H1 (cell line): Measurements from ENCODE around the gene GNG12. TPM values are rescaled to one million over a fixed set of nuclear protein-coding genes. Genes with fewer than 3 reads are reported as not detected.

Experiments used
- CTCF ChIA-PET: fragments of 300-600 bp; sonication (Branson Sonifier 250); formaldehyde crosslinking; loops from one replicate; lab custom pipeline; 2021; ENCODE audit not compliant: partially characterized antibody; lab: Charles Lee
- POLR2A ChIA-PET: fragments of 300-600 bp; sonication (Branson Sonifier 250); formaldehyde crosslinking; loops from one replicate; lab custom pipeline; 2021; ENCODE audit warnings: inconsistent platforms; ENCODE audit not compliant: partially characterized antibody; lab: Charles Lee
- DNase-seq, 2 experiments: peaks; one replicate each; pipeline versions ENCODE4 v3.0.0 to v3.0.0-alpha.2; 2010 to 2022; ENCODE audit warnings: low spot score in 2 of 2, low read depth in 1 of 2, mixed read lengths in 1 of 2
- FAIRE-seq: peaks from 2 replicates; lab custom pipeline; 2011; peaks lifted over from hg19 to GRCh38; lab: Jason Lieb, UNC
- H2AFZ ChIP-seq: 2 replicates; pipeline ENCODE4 v1.8.1; 2012; ENCODE audit warnings: low read length, inconsistent platforms
- H2AK5ac ChIP-seq: 2 replicates; pipeline ENCODE4 v1.6.1; 2013; ENCODE audit warnings: low read depth, low read length
- H2BK120ac ChIP-seq: replicated peaks from 2 replicates; pipeline ENCODE3; 2013; ENCODE audit warnings: low read depth, low read length, inconsistent platforms
- H2BK12ac ChIP-seq: 2 replicates; pipeline ENCODE4 v1.6.1; 2013; ENCODE audit warnings: low read depth, low read length
- H2BK15ac ChIP-seq: 2 replicates; pipeline ENCODE4 v1.6.1; 2013; ENCODE audit warnings: low read length
- H2BK20ac ChIP-seq: 2 replicates; pipeline ENCODE4 v1.6.1; 2013; ENCODE audit warnings: low read length
- H2BK5ac ChIP-seq: 2 replicates; pipeline ENCODE4 v1.6.1; 2013; ENCODE audit warnings: low read depth, low read length
- H3K14ac ChIP-seq: 2 replicates; pipeline ENCODE4 v1.6.1; 2013; ENCODE audit warnings: inconsistent platforms; ENCODE audit not compliant: insufficient read length
- H3K18ac ChIP-seq: 2 replicates; pipeline ENCODE4 v1.6.1; 2013; ENCODE audit warnings: low read length; ENCODE audit errors: extremely low read depth
- H3K23ac ChIP-seq: 2 replicates; pipeline ENCODE4 v1.6.1; 2013; ENCODE audit warnings: inconsistent platforms; ENCODE audit not compliant: insufficient read length
- H3K23me2 ChIP-seq: 2 replicates; pipeline ENCODE4 v1.6.1; 2013; ENCODE audit warnings: low read depth, low read length
- H3K27ac ChIP-seq: 2 replicates; pipeline ENCODE4 v1.6.1; 2011; ENCODE audit warnings: low read depth, low read length, inconsistent platforms
- H3K27me3 ChIP-seq, 4 experiments: replicated peaks in 1 of 4; 1 replicate in 1 of 4; 2 replicates in 3 of 4; pipeline versions ENCODE4 v1.6.1 to v1.8.1; 2011 to 2013; ENCODE audit warnings: low read length in 3 of 4, mild to moderate bottlenecking in 3 of 4, inconsistent platforms in 2 of 4, mixed read lengths in 2 of 4, moderate library complexity in 1 of 4; ENCODE audit not compliant: control insufficient read depth in 3 of 4, insufficient read depth in 3 of 4; ENCODE audit errors: extremely low read depth in 1 of 4
- H3K36me3 ChIP-seq, 4 experiments: 2 replicates each; pipeline versions ENCODE4 v1.6.1 to v1.8.1; 2011 to 2013; ENCODE audit warnings: mild to moderate bottlenecking in 4 of 4, low read length in 3 of 4, moderate library complexity in 2 of 4, control low read depth in 1 of 4, inconsistent platforms in 1 of 4; ENCODE audit not compliant: insufficient read depth in 4 of 4, control insufficient read depth in 2 of 4
- H3K4ac ChIP-seq: replicated peaks from 2 replicates; pipeline ENCODE3; 2013; ENCODE audit warnings: low read length, low read depth, mixed read lengths, inconsistent platforms; ENCODE audit not compliant: insufficient read length
- H3K4me1 ChIP-seq, 4 experiments: replicated peaks in 1 of 4; 1 replicate in 1 of 4; 2 replicates in 3 of 4; pipeline versions ENCODE4 v1.6.1 to v1.8.1; 2011 to 2013; ENCODE audit warnings: low read length in 3 of 4, inconsistent platforms in 2 of 4, mixed read lengths in 1 of 4; ENCODE audit not compliant: insufficient read depth in 4 of 4, control insufficient read depth in 3 of 4
- H3K4me2 ChIP-seq, 2 experiments: 2 replicates each; pipeline versions ENCODE4 v1.6.1 to v1.8.1; 2011 to 2013; ENCODE audit warnings: low read depth in 2 of 2, low read length in 2 of 2, control low read depth in 1 of 2, inconsistent platforms in 1 of 2, mild to moderate bottlenecking in 1 of 2; ENCODE audit not compliant: insufficient read depth in 1 of 2
- H3K4me3 ChIP-seq, 4 experiments: fragments of 200-600, 300-600 bp in 1 of 4; sonication (generic), shearing (Covaris generic), sonication (Bioruptor Twin) in 1 of 4; 2 replicates each; pipeline versions ENCODE4 v1.5.1 to v1.8.1; 2011 to 2016; ENCODE audit warnings: low read length in 4 of 4, low read depth in 3 of 4, control low read depth in 2 of 4, inconsistent platforms in 2 of 4, mild to moderate bottlenecking in 2 of 4, mixed read lengths in 1 of 4, moderate library complexity in 1 of 4; ENCODE audit not compliant: insufficient read depth in 2 of 4; ENCODE audit errors: extremely low read depth in 1 of 4
- H3K56ac ChIP-seq: replicated peaks from 2 replicates; pipeline ENCODE3; 2013; ENCODE audit warnings: low read depth, mild to moderate bottlenecking, mixed read lengths, low read length, inconsistent platforms; ENCODE audit not compliant: insufficient read length
- H3K79me1 ChIP-seq: 2 replicates; pipeline ENCODE4 v1.6.1; 2013; ENCODE audit warnings: low read depth, low read length, control low read depth
- H3K79me2 ChIP-seq, 2 experiments: 2 replicates each; pipeline versions ENCODE4 v1.6.1 to v1.8.1; 2012 to 2013; ENCODE audit warnings: low read length in 2 of 2, mild to moderate bottlenecking in 2 of 2, inconsistent platforms in 1 of 2; ENCODE audit not compliant: insufficient read depth in 2 of 2, control insufficient read depth in 1 of 2
- H3K9ac ChIP-seq, 4 experiments: replicated peaks in 1 of 4; 1 replicate in 1 of 4; 2 replicates in 3 of 4; pipeline versions ENCODE4 v1.6.1 to v1.8.1; 2011 to 2013; ENCODE audit warnings: low read depth in 3 of 4, low read length in 3 of 4, control low read depth in 2 of 4, mild to moderate bottlenecking in 2 of 4, moderate library complexity in 2 of 4, inconsistent platforms in 1 of 4; ENCODE audit errors: extremely low read depth in 1 of 4
- H3K9me3 ChIP-seq, 2 experiments: 2 replicates each; pipeline versions ENCODE4 v1.6.1 to v1.8.1; 2012 to 2013; ENCODE audit warnings: mild to moderate bottlenecking in 2 of 2, moderate library complexity in 2 of 2, control low read depth in 1 of 2, inconsistent platforms in 1 of 2, low read depth in 1 of 2, low read length in 1 of 2, mixed read lengths in 1 of 2; ENCODE audit not compliant: insufficient read depth in 2 of 2
- H4K20me1 ChIP-seq, 2 experiments: replicated peaks in 1 of 2; 2 replicates each; pipeline versions ENCODE3 to v1.8.1; 2011 to 2013; ENCODE audit warnings: inconsistent platforms in 2 of 2, low read length in 2 of 2, mild to moderate bottlenecking in 1 of 2; ENCODE audit not compliant: insufficient read depth in 2 of 2, control insufficient read depth in 1 of 2
- H4K5ac ChIP-seq: 2 replicates; pipeline ENCODE4 v1.6.1; 2013; ENCODE audit warnings: low read length, low read depth, mixed read lengths, inconsistent platforms; ENCODE audit not compliant: insufficient read length
- H4K8ac ChIP-seq: 2 replicates; pipeline ENCODE4 v1.8.0; 2013; ENCODE audit warnings: mild to moderate bottlenecking, moderate library complexity, low read length, inconsistent platforms; ENCODE audit not compliant: insufficient read depth; ENCODE audit errors: extremely low read depth
- H4K91ac ChIP-seq: replicated peaks from 2 replicates; pipeline ENCODE3; 2013; ENCODE audit warnings: low read length, mixed read lengths, inconsistent platforms; ENCODE audit not compliant: insufficient read length
- CTBP2 ChIP-seq: IDR thresholded peaks from 2 replicates; pipeline ENCODE4 v1.7.0; 2011; ENCODE audit warnings: borderline replicate concordance, mild to moderate bottlenecking, moderate library complexity, mixed read lengths, low read length; ENCODE audit not compliant: insufficient read depth, insufficient read length
- WGBS, 2 experiments: shearing (Covaris generic) in 1 of 2; methylation state at CpG; one replicate each; pipeline versions ENCODE4 v1.1.6 to v1.1.7; 2013 to 2015; ENCODE audit warnings: low lambda C conversion rate in 2 of 2, mixed read lengths in 2 of 2, inconsistent platforms in 1 of 2, low coverage in 1 of 2, missing lambda C conversion rate in 1 of 2; ENCODE audit not compliant: insufficient replicate concordance in 2 of 2, insufficient coverage in 1 of 2, insufficient read length in 1 of 2; ENCODE audit errors: extremely low coverage in 1 of 2, missing lambda C conversion rate in 1 of 2; 5-methylcytosine and 5-hydroxymethylcytosine counted together
- polyA plus RNA-seq, 7 experiments: library from polyadenylated mRNA; depleted of rRNA in 3 of 7; stranded (reverse) in 5 of 7; unstranded in 2 of 7; fragments of >200 nt in 5 of 7; fragments of 200-250 nt in 2 of 7; gene quantifications; 1 replicate in 5 of 7; 2 replicates in 1 of 7; 4 replicates in 1 of 7; pipeline versions ENCODE4 v1.2.1 to v1.2.3, GENCODE V29; 2011 to 2013; ENCODE audit warnings: missing spikeins in 2 of 7, mixed read lengths in 2 of 7
- total RNA-seq: library from RNA; stranded (reverse); fragmentation: NEBNext Ultra II Directional; extraction: Animal tissue kit (Norgen Biotek cat#: 25700); gene quantifications from 2 replicates; pipeline ENCODE4 v1.2.1, GENCODE V29; 2021

GNG12 gene
- total and polyA plus RNA-seq, 2 of the 8 experiments (the other 6 are each of a cell fraction or from before 2014, with no cell fraction given), result 11.4 to 35.8 TPM

- Histone ChIP-seq H3K23me2 (no peaks in the 10 kb centered on the region), H2AK5ac (no peak overlapping the region), H2BK12ac (no peak overlapping the region), H2BK15ac (no peak overlapping the region), H3K18ac (no peak overlapping the region), H4K91ac (no peak overlapping the region), H3K27me3 (no peaks in the 10 kb centered on the region), H2BK5ac (no peak overlapping the region), H3K56ac (no peak overlapping the region), H4K20me1 (no peaks in the 10 kb centered on the region), H3K14ac (no peak overlapping the region), H3K9me3 (no peaks in the 10 kb centered on the region), H3K79me1 (0 out of 2 replicates have a peak, but pooled peaks cover 2% of the 10 kb centered on the region), H2BK120ac (no peak overlapping the region), H3K23ac (no peak overlapping the region), H2AFZ (no peak overlapping the region), H2BK20ac (no peak overlapping the region), H3K4ac (no peak overlapping the region), H3K4me1 (peaks cover 0 to 7% (median 3%) of the 10 kb centered on the region in 4 experiments; a peak in 3 of 7 replicates), H3K27ac (no peak overlapping the region), H3K36me3 (no peaks in the 10 kb centered on the region), H4K8ac (no peak overlapping the region), H3K79me2 (no peaks in the 10 kb centered on the region), H3K4me3 (no peak overlapping the region), H3K9ac (no peak overlapping the region), H4K5ac (no peak overlapping the region), H3K4me2 (no peak overlapping the region)
- ChIA-PET CTCF (interaction anchor here (1.5 kb wide), 1 partner anchor 21 kb away, joined by 3 read pairs; no protein-coding TSS in a partner anchor), POLR2A (interaction anchor here (0.6 kb wide), 1 partner anchor 15 kb away, joined by 3 read pairs; no protein-coding TSS in a partner anchor)
- WGBS, 2 experiments, result 58% methylated on average over 1 of the region's 1 CpG; no CpG with 5 or more reads in 1 of the 2 experiments
- DNase-seq (no peak), FAIRE-seq (no peak)
- TF ChIP-seq CTBP2, result no peak
These were observed 110.1 kb downstream of the GNG12 start for GRCh38 chr1:67723126-67723525.
